ENCODE measurements around the gene IGF2R. TPM values are rescaled to one million over a fixed set of nuclear protein-coding genes. Genes with fewer than 3 reads are reported as not detected.

Gene IGF2R
- total RNA-seq, 1 donor from 2014 or later, result 35.1 TPM

DNA sequence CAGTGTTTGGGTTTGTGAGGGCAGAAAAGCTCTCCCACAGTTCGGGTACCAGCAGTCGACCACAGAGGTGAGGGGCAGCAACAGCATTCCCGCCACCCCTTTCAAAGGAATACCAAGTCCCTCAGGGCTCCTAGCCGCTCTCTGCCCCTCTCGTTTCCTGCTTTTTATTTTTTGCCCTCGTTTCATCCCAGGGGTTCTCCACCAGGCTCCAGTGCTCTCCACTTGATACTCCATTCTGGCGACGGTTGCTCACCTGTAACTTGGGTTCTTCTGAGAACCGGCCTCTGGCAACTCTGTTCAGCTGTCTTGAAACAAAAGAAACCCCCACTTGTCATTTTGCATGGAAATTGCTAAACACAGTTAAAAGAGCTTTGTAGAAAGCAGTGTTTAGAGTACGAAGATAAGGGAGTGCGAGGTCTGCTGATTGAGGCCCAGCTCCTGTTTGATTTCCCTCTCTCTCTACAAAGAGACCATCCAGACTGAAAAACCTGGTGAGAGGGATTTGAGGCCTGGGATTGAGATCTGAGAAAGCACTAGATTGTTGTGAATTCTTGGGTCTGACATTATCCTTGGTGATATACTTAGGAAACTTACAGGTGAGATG, 28.7 kb downstream of the IGF2R start:
- no peaks in the 10 kb centered on the region for H3K27me3 ChIP-seq
- no peak overlapping the region for H3K4me2 ChIP-seq
- no peak overlapping the region for H3K27ac ChIP-seq
- H3K36me3 Mint-ChIP-seq, result peaks cover 62% of the 10 kb centered on the region
- H2AFZ ChIP-seq (replicated peaks), result no peak overlapping the region
- H3K4me3 Mint-ChIP-seq, result no peak overlapping the region
- no peaks in the 10 kb centered on the region for H3K9me3 ChIP-seq (ENCODE audit: low read depth)
- no peaks in the 10 kb centered on the region for H3K4me1 Mint-ChIP-seq
- DNase-seq (ENCODE audit: low spot score), result no peak
- TF ChIP-seq, protein P1, sequence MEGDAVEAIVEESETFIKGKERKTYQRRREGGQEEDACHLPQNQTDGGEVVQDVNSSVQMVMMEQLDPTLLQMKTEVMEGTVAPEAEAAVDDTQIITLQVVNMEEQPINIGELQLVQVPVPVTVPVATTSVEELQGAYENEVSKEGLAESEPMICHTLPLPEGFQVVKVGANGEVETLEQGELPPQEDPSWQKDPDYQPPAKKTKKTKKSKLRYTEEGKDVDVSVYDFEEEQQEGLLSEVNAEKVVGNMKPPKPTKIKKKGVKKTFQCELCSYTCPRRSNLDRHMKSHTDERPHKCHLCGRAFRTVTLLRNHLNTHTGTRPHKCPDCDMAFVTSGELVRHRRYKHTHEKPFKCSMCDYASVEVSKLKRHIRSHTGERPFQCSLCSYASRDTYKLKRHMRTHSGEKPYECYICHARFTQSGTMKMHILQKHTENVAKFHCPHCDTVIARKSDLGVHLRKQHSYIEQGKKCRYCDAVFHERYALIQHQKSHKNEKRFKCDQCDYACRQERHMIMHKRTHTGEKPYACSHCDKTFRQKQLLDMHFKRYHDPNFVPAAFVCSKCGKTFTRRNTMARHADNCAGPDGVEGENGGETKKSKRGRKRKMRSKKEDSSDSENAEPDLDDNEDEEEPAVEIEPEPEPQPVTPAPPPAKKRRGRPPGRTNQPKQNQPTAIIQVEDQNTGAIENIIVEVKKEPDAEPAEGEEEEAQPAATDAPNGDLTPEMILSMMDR (IDR thresholded peaks at IDR 0.05), result no peak
- TF ChIP-seq EZH2phosphoT487 (IDR thresholded peaks at IDR 0.05) (no peak), EZH2 (IDR thresholded peaks at IDR 0.05) (no peak)
- peaks cover 36% of the 10 kb centered on the region for H4K20me1 ChIP-seq (ENCODE audit: low read depth)
- no peak overlapping the region for H3K27ac Mint-ChIP-seq
- H3K9ac ChIP-seq, result no peak overlapping the region
- H3K4me3 ChIP-seq, result no peak overlapping the region
- H3K4me1 ChIP-seq, result no peaks in the 10 kb centered on the region
- H3K36me3 ChIP-seq, result no peaks in the 10 kb centered on the region
- no peaks in the 10 kb centered on the region for H3F3A ChIP-seq (ENCODE audit: low read depth)
- H3K27me3 Mint-ChIP-seq (ENCODE audit: insufficient read depth, low read depth), result no peaks in the 10 kb centered on the region
- H3K9me3 Mint-ChIP-seq, result peaks cover 36% of the 10 kb centered on the region
- peaks cover 94% of the 10 kb centered on the region for H3K79me2 ChIP-seq (ENCODE audit: low read depth)

DNA sequence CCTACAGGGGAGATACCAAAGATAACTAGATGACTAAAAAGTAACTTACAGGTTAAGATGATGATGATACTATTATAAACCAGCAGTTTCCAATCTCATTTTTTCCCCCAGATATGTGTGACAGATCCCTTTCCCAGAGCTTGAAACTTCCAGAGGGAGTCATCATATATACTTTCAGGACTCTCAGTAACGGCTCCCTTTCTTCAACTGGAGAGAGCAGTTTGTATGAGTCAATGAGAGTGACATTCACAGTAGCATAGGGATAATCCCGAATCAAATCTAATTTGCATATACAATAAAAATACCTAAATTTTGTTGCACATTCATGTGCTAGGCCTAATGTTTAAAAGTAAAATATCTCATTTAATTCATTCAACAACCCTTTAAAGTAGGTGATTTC, 29.7 kb downstream of the IGF2R start:
- H2AFZ ChIP-seq (replicated peaks), result no peak overlapping the region
- no peaks in the 10 kb centered on the region for H3K9me3 ChIP-seq (ENCODE audit: low read depth)
- H3K9ac ChIP-seq, result no peak overlapping the region
- Mint-ChIP-seq H3K9me3 (peaks cover 37% of the 10 kb centered on the region), H3K27ac (no peak overlapping the region), H3K4me1 (no peaks in the 10 kb centered on the region), H3K4me3 (no peak overlapping the region), H3K27me3 (ENCODE audit: insufficient read depth, low read depth) (no peaks in the 10 kb centered on the region), H3K36me3 (peaks cover 55% of the 10 kb centered on the region)
- peaks cover 94% of the 10 kb centered on the region for H3K79me2 ChIP-seq (ENCODE audit: low read depth)
- DNase-seq (ENCODE audit: low spot score), result no peak
- H3K4me1 ChIP-seq, result no peaks in the 10 kb centered on the region
- TF ChIP-seq EZH2 (IDR thresholded peaks at IDR 0.05) (no peak), EZH2phosphoT487 (IDR thresholded peaks at IDR 0.05) (no peak)
- TF ChIP-seq, protein P1 (IDR thresholded peaks at IDR 0.05), result no peak
- H3K4me2 ChIP-seq, result no peak overlapping the region
- peaks cover 32% of the 10 kb centered on the region for H4K20me1 ChIP-seq (ENCODE audit: low read depth)
- no peaks in the 10 kb centered on the region for H3K27me3 ChIP-seq
- H3K27ac ChIP-seq, result no peak overlapping the region
- H3K4me3 ChIP-seq, result no peak overlapping the region
- H3K36me3 ChIP-seq, result no peaks in the 10 kb centered on the region
- no peaks in the 10 kb centered on the region for H3F3A ChIP-seq (ENCODE audit: low read depth)

DNA sequence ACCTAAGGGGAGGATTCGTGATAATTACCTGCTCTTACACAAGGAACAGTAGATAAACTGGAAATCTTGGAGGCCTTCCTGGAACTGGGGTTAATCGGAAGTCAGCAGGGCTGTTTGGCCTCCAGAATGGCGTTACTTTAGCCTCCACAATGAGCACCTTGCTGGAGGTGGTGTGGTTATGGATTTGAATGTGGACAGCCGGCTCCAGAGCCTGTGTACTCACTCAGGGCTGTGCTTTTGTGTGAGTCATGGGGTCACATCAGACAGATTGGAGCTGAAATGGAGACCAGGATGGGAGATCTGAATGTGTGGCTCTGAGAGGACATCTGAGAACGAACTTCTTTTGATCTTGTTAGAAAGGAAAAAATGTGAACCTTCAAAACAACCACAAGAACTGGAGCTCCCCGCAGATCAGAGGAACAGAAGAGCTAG, 30.4 kb downstream of the IGF2R start:
- no peak overlapping the region for H3K27ac ChIP-seq
- H3K4me3 ChIP-seq, result no peak overlapping the region
- no peak overlapping the region for H3K4me2 ChIP-seq
- H3K36me3 Mint-ChIP-seq, result peaks cover 56% of the 10 kb centered on the region
- H3K4me3 Mint-ChIP-seq, result no peak overlapping the region
- no peak overlapping the region for H3K27ac Mint-ChIP-seq
- no peaks in the 10 kb centered on the region for H3K27me3 Mint-ChIP-seq (ENCODE audit: insufficient read depth, low read depth)
- H4K20me1 ChIP-seq (ENCODE audit: low read depth), result peaks cover 27% of the 10 kb centered on the region
- peaks cover 94% of the 10 kb centered on the region for H3K79me2 ChIP-seq (ENCODE audit: low read depth)
- H3K27me3 ChIP-seq, result no peaks in the 10 kb centered on the region
- DNase-seq (ENCODE audit: low spot score), result no peak
- H3K4me1 ChIP-seq, result no peaks in the 10 kb centered on the region
- H3K9me3 ChIP-seq (ENCODE audit: low read depth), result no peaks in the 10 kb centered on the region
- H3F3A ChIP-seq (ENCODE audit: low read depth), result no peaks in the 10 kb centered on the region
- H3K4me1 Mint-ChIP-seq, result no peaks in the 10 kb centered on the region
- TF ChIP-seq EZH2phosphoT487 (IDR thresholded peaks at IDR 0.05), result no peak
- TF ChIP-seq, protein P1 (IDR thresholded peaks at IDR 0.05), result no peak
- no peak for TF ChIP-seq EZH2 (IDR thresholded peaks at IDR 0.05)
- H3K9ac ChIP-seq, result no peak overlapping the region
- peaks cover 41% of the 10 kb centered on the region for H3K9me3 Mint-ChIP-seq
- no peak overlapping the region for H2AFZ ChIP-seq (replicated peaks)
- H3K36me3 ChIP-seq, result no peaks in the 10 kb centered on the region

All from neural progenitor cell (in vitro differentiated cells).